PFSK-1 (cell line): ENCODE data around the gene TNFRSF1B.

Source experiments
- FOXP2 ChIP-seq: optimal IDR thresholded peaks from 2 replicates; pipeline ENCODE3; 2011; ENCODE audit warnings: borderline replicate concordance, control low read depth, inconsistent platforms; ENCODE audit not compliant: insufficient read depth; ENCODE audit errors: extremely low read length, extremely low read depth
- POLR2AphosphoS5 ChIP-seq: IDR thresholded peaks from 2 replicates; pipeline ENCODE4 v1.6.1; 2012; ENCODE audit warnings: low read depth, mild to moderate bottlenecking, control low read depth, low read length, moderate library complexity
- REST ChIP-seq, 2 experiments: IDR thresholded peaks; 2 replicates each; pipeline versions ENCODE4 v1.6.1 to v1.8.0; 2011 to 2012; ENCODE audit warnings: low read depth in 2 of 2, low read length in 2 of 2, control low read depth in 1 of 2, inconsistent platforms in 1 of 2, mild to moderate bottlenecking in 1 of 2, moderate library complexity in 1 of 2; ENCODE audit not compliant: insufficient read depth in 1 of 2
- SIN3A ChIP-seq: IDR thresholded peaks from 2 replicates; pipeline ENCODE4 v1.6.1; 2012; ENCODE audit warnings: mild to moderate bottlenecking, low read length, moderate library complexity, borderline replicate concordance; ENCODE audit not compliant: insufficient read depth
- TAF1 ChIP-seq: IDR thresholded peaks from 2 replicates; pipeline ENCODE4 v1.6.1; 2012; ENCODE audit warnings: low read length, control low read depth, borderline replicate concordance; ENCODE audit not compliant: insufficient read depth

Gene TNFRSF1B

GRCh38 chr1:12138196-12139168 lies 28.3 kb upstream of the TNFRSF1B start:
- TF ChIP-seq REST (IDR thresholded peaks at IDR 0.05; ENCODE audit: insufficient read depth in 1 of 2, low read depth in 2 of 2, low read length in 2 of 2), result no peak
- TF ChIP-seq FOXP2, result no peak
- no peak for TF ChIP-seq TAF1
- TF ChIP-seq POLR2AphosphoS5, result no peak
- no peak for TF ChIP-seq SIN3A

- no peak for TF ChIP-seq POLR2AphosphoS5
- TF ChIP-seq REST (IDR thresholded peaks at IDR 0.05; ENCODE audit: insufficient read depth in 1 of 2, low read depth in 2 of 2, low read length in 2 of 2), result no peak
- TF ChIP-seq TAF1, result no peak
- TF ChIP-seq SIN3A, result no peak
- TF ChIP-seq FOXP2, result no peak
These were observed 26.8 kb upstream of the TNFRSF1B start for GRCh38 chr1:12140016-12140415.

DNA sequence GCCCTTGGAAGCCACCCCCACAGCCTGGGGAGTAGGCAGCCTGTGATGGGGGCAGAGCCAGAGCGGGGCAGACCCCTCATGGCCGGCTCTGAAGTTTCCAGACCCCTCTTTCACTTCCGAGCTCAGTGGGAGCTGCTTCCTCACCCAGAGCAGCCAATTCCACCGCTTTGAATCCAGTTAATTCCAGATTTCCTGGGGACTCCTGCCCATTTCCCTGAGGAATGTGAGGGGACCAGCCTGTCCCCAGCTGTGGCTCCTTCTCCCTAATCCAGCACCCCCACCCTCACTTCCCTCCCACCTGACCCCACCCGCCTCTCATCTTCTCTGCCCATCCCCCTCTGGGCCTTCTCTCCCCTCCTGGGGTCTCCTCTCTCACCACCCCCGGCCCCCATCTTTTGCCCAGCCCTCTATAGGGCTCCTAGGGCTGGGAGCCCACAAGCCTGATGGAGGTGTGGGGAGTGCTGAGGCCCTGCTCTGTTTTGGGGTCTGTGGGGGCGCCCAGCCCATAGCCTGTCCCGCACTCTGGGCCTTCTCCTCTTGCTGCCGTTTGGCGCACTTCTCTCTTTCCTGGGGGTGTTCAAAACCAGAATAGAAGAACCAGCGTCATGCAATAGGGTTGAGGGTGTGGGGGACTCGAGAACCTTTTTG lies 26.2 kb upstream of the TNFRSF1B start:
- no peak for TF ChIP-seq POLR2AphosphoS5
- TF ChIP-seq REST (IDR thresholded peaks at IDR 0.05; ENCODE audit: insufficient read depth in 1 of 2, low read depth in 2 of 2, low read length in 2 of 2), result no peak
- TF ChIP-seq FOXP2, result no peak
- TF ChIP-seq SIN3A, result no peak
- no peak for TF ChIP-seq TAF1

DNA sequence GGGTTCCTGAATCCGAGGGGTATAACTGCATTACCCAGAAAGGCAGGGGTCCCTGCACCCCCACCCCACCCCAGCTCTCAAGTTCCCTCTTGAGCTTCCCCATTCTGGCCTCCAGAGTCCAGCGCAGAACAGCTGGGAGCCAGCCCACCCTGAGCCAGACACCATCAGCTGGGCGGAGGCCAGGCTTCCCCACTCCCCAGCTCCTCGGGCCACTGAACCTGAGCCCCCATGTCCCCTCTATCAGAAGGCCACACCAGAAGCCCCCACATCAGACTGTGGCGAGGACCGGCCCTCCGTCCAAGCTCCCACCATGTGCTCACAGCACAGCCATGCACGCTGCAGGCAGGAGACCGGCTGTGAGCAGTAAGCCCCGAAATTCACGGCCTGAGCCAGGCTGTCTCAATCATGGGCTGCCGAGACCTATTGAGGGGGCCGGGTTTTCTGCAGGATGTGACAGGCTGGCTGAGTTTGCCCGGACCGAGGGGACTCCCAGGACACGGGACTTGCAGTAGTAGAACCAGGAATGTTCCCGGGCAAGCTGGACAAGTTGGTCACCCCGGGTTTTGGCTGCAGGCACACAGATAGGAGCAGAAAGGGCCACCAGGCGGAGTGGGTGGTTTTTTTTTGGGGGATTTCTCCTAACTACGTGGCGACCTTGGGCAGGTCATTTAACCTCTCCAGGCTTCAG lies 25.5 kb upstream of the TNFRSF1B start:
- no peak for TF ChIP-seq TAF1
- TF ChIP-seq POLR2AphosphoS5, result no peak
- TF ChIP-seq SIN3A, result no peak
- no peak for TF ChIP-seq FOXP2
- no peak for TF ChIP-seq REST (IDR thresholded peaks at IDR 0.05; ENCODE audit: insufficient read depth in 1 of 2, low read depth in 2 of 2, low read length in 2 of 2)
